Right ventricle myocardium superior (tissue), 1 donor: ENCODE measurements around the gene MGMT. TPM values are rescaled to one million over a fixed set of nuclear protein-coding genes. Genes with fewer than 3 reads are reported as not detected.

Source experiments
- ATAC-seq: fragments of 200-7000 bp; cut with Tn5 transposase; one replicate; pipeline ENCODE4 v1.9.1; 2020; ENCODE audit warnings: mild to moderate bottlenecking; ENCODE audit not compliant: poor library complexity
- DNase-seq: peaks from one replicate; pipeline ENCODE4 v3.0.0-alpha.2; 2020
- intact Hi-C: fragments of 100-400 bp; cut with DNase I; formaldehyde crosslinking; loops from one replicate; pipeline ENCODE4 v1.11.2; 2022
- total RNA-seq: library from RNA; stranded (reverse); fragmentation: NEBNext Ultra II Directional; extraction: Animal tissue kit (Norgen Biotek cat#: 25700); gene quantifications from one replicate; pipeline ENCODE4 v1.2.1, GENCODE V29; 2021
- donor health status: DM: no; HTN: yes; CAD: no; lungs with severe emphysema.

The MGMT gene
- total RNA-seq, 1 donor from 2014 or later = 16.6 TPM

DNA sequence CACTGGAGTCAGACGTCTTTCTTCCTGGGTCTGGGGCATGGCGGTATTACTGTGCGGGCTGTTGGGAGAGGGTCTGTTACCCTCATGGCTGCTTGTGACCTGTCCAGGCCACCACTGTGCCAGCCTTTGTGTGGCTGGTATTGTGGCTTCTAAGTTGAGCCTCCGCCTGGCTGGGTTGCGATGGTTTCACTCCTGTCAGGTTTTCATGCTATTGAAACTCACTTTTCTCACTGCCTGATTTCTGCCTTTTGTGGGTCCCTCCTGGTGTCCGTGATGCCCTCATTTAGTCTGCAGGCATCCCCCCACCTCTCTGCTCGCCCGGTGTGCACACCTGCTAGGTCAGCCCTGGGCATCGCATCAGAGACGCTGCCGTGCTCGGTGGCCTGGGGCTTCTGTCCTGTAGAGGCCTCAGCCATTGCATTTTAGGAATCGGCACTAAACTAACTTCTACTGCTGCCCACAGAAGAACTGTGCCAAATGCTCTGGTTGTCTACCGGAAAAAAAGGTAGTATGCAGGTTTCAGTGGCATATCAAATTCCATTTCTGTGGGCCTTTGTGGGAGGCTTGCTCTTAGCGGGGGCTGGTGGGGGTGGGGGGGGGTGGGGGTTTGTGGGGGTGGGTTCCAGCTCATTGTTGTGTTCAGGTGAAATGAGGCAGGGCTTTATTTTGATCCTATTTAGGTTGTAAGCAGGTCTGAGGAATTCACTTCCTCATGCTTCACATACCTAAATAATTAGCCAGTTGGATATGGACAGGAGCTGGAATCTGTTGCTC is 64.3 kb downstream of the MGMT start:
- intact Hi-C loops = no loop called here
- no peak for DNase-seq
- no peak for ATAC-seq

DNA sequence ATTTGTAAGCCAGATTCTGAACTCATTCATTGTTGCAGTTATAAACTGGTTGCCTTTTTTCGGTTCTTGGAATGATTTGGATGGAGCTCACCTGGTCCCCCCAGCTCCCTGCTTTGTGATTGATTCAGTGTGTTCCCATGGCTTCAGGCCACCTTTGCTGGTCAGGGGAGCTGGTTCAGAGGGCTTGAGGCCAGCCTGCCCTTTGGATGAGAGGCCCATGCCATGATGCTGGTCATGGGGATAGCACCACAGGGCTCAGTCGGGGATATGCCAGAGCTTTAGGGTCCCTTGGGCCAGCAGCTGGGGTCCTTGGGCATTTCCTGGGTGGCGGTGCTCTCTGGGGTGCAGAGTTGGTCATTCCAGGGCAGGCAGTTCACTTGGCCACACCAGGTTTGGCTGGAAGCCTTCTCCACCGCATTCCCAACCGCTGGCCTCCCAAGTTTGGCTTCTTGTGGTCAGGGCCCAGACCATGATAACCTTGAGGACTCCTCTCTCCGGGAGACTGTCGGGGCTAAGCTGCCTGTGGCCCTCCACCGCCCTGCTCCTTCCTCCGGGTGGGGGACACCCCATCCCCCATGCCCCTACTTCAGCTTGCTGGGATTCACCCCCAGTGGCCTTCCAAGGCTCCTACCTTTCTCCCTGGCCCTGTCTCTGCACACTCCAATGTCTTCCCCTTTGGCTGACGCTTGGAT is 65.1 kb downstream of the MGMT start:
- no peak for DNase-seq
- ATAC-seq = no peak
- intact Hi-C loops = no loop called here

DNA sequence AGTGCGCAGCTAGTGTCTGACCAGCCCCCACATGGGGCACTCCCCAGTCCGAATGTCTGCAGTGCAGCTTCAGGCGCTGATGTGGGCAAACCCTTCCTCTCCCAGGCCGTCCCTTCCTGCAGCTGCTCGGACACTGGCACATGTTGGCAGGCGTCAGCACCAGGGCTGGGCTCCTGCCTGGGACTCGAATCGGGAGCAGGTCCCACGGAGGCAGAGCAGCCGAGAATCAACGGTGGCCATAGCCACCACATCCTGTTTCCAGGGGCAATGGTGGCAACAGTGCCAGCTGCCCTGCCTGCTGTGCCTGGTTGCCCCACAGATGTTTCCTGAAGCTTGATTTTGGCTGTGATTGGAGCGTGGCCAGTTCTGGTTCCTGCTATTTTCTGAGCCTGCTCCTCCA is 65.8 kb downstream of the MGMT start:
- DNase-seq (no peak), ATAC-seq (no peak)
- intact Hi-C loops = no loop called here

DNA sequence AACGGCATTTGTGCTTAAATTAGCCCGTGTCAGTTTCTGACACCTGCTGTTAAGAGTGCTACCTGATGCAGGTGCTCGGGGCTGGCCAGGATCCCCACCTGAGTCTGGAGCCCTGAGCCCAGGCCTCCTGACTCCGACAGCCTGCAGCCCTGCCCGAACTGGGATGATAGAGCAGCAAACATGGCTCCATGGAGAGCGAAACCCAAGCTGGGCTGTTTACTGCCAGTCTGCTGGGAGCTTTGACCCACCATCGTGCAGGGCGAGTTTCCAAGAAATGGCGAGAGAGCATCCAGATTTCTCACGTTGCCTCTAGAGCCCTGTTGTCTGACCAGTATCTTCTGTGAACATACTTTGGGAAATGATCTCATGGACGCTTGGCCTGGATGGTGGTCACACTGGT is 66.2 kb downstream of the MGMT start:
- no peak for DNase-seq
- ATAC-seq = no peak
- intact Hi-C loops = no loop called here

DNA sequence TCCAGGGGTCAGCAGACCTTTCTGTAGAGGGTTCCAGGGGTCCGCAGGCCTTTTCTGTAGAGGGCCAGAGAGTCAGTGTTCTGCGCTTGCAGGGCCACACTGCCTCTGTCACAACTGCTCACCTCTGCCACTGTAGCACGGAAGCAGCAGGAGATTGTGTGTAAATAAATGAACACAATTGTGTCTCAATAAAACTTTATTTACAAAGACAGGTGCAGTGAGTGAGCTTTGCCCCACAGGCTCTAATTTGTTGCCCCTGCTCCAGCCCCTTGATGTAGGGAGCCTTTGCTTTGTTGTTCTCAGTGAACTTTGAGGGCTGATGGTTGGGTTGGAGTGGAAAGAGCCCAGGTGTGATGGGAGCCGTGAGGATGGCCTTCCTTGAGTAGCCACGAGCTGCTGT is 67.8 kb downstream of the MGMT start:
- intact Hi-C loops = no loop called here
- no peak for ATAC-seq
- no peak for DNase-seq

DNA sequence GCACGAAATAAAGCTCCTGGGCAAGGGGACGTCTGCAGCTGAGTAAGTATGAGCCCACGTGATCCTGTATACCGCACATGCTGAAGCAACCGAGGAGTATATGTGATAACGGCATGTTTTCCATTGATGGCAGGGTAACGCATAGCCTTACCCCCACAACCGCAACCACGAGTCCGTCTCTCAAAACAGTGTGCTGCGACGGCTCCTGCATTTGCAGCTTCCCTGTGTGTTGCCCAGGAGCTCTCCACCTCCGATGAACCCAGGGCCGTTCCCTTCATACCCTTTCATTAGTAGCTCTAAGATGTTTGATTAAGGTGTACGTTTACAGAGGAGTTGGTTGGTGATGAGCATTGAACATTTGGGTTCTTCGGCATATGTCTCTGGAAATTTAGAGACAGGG is 69.3 kb downstream of the MGMT start:
- intact Hi-C loops = no loop called here
- ATAC-seq = no peak
- no peak for DNase-seq

DNA sequence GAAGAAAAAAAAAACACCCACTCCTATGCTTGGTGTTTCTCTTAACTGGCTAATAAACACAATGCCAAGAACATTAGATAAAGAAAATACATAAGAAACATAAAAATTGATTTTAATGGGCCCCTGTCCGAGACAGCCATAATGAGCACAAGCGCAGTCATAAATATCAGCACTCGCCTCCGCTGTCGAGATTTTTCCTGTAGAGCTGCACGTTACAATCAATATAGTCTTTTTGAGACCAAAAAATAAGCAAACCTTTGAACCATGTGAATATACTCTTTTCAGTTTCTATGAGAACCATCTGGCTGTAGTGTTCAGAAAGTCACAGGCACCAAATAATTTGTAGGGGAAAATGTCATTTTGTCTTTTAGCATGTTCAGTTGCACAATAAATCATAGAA is 70.1 kb downstream of the MGMT start:
- intact Hi-C loops = no loop called here
- no peak for ATAC-seq
- DNase-seq = no peak

DNA sequence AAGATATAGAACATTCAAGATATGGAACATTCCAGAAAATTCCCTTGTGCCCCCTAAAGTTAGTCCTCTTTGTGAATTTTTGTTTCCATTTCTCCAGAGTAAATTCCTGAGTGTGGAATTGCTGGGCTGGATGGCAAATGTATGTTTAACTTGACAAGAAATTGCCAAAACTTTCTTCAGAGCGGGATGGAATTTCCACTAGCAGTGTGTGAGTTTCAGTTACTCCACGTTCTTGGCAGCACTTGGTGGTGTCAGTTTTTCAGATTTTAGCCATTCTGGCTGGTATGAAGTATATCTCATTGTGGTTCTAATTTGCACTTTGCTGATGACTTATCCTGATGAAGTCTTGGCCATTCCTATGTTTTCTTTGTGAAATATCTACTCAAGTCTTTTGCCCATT is 71.2 kb downstream of the MGMT start:
- intact Hi-C loops = no loop called here
- ATAC-seq (no peak), DNase-seq (no peak)

DNA sequence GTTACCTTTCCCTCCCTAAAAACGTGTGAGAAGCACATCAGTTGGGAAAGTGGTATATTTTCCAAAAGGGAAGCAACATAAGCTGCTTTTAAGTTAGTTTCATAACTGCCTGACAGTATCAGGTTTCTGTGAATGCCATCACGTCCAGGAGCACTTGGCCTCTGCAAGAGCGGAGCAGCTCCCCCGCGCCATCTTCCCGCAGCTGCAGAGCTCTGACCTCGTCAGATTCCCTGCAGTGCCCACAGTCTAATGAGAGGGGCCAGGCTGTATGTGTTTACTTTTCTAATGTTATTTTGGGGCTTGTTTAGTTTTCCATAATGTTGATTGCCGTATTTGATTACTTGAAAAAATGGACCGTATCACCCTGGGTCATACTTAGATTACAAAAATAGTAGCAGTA is 74.2 kb downstream of the MGMT start:
- intact Hi-C loops = no loop called here
- DNase-seq (no peak), ATAC-seq (no peak)

DNA sequence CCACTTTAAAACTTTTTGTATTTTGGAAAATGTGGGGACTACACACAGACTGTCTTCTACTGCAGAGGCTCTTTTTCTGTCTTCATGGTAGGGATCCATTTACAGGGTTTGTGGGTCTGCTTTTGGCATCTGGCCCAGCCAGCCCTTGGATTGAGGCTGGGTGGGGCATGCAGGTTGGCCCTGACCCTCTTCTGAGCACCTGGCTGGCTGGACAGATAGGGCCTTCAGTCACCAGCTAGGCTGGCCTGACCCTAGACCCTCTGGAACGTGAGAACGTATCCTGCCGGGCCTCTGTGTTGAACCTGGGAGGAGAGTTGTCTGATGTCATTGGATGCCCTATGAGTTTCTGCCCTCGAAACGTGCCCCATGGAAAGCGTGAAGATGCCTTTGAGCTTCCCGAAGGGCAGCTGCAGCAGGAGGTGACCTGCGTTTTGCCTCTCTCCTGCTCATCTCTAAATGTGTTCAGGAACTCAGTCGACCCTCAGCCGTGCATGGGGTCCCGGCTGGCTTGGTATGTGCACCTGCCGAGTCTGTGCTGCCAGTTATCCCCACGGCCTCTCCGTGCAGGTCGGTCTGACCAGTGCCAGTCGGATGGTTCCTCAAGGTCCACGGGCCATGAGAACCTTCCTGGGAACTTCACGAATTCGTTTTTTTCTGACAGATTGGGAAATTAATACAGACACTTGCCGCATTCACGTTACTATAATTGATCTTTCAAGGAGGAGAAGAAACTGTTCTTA is 74.9 kb downstream of the MGMT start:
- no peak for DNase-seq
- no peak for ATAC-seq
- intact Hi-C loops = no loop called here

DNA sequence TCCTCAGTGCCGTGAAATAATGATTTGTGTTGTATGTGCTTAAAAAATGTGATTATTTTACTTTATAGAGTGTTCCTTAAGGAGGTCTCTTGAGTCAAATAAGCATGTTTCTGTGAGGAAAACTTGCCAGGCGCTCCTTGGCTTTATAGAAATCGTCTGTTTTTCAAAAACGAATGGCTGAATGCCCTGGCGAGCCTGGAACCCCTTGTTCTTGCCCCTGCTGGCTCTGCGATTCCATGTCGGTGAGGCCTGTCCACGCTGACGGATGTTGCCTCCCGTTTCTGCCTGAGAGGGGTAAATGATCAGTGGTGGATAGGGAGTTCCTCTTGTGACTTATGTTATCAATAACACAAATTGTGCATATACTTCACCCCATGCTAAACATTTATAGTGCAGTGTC is 75.5 kb downstream of the MGMT start:
- ATAC-seq (no peak), DNase-seq (no peak)
- intact Hi-C loops = no loop called here

DNA sequence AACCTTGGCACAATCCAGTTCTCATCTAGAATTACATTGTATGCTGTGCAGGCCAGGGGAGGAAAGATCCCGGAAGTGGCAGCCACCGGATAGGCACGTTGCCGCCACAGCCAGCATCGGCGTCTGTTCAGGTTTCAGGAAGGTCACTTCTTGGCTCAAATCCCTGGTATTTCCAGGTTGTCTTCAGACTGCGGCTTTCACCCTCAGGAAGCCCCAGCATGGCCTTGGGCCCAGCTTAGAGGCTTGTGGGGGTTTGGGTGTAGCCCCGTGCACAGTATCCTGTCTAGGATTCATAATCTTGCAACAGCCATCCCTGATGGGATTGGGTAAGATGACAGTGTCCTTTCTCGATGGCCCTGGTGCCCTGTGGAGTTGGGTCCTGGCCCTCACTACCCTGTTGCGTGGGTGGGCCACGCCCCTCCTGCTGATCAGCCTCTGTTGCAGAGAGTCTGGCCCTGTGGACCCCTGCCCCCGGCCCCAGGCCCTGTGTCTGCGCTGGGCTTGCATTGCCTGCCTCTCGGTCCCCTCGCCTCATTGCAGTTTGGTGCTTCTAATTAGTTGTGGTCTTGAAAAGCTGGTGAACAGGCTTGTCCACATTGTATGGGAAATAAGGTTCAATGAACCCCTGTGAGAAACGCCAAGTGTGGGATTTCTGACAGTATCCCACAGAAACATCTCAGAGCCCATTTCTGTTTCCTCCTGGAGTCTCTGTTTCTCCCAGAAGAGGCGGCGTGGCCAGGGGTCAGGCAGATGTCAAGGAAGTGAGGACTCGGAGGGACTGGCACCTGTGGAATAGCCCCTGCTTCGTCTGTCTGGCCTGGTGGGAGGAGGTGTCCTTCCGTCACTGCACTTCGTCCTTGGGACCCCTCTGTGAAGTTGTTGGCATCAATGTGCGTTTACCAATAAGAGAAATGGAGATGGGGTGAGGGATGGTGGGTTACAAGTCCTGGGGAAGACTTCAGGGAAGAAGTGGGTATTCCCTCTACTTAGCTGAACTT is 77.5 kb downstream of the MGMT start:
- intact Hi-C loops = no loop called here
- peak; percentile 25 for ATAC-seq
- DNase-seq = no peak

DNA sequence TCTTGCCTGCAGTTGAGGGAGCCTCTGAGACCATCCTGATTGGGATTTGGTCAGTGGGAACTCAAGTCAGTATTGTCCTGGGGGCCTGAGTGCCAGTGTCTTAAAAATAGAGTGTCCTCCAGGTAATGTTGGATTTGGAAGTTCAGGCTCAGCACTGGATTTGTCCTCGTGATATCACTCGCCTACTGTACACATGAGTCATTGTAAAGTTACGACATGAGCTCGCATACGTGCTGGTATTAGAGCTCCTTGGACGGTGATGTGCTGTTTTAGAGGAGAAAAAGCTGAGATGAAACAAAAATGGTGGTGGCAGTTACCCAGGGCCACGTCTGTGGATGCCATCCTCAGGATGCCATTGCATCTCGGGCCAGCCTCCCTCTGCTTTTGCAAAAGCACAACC is 78.2 kb downstream of the MGMT start:
- ATAC-seq = no peak
- intact Hi-C loops = no loop called here
- no peak for DNase-seq

DNA sequence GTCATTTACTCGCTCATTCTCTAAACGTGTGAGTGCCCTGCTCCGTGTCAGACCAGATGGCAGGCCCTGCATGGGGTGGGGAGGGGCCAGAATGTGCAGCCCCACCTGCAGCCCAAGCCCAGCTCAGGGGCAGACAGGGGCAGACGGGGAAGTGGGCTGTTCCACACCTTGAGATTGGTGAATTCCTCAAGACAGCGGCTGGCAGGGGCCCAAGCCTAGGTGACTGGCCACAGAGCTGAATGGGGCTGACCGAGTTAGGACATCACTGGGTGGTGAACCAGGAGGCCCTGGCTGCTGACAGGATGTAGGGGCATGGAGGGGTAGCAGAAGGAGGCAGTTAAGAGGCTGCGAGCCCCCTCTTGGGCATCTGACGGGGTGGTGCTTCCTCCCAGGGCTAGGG is 79.1 kb downstream of the MGMT start:
- ATAC-seq (no peak), DNase-seq (no peak)
- intact Hi-C loops = no loop called here

DNA sequence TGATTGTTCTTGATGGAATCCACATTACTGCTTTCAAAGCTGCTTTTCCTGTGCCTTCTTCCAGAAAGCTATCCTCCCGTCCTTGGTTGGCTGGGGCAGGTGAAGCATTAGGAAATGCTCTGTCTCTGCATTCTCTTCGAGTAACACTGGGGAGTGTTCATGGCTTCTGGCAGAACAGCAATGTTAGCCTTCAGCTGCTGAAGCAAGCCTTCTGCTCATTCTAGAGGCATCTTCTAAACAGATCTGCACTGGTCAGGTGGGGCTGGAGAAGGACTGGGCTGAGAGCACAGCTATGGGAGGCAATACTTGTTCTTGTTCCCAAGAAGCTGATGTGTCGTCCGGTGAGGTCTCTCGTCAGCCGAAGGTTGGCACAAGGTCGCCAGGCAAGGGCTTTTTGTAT is 80.6 kb downstream of the MGMT start:
- ATAC-seq = no peak
- intact Hi-C loops = no loop called here
- no peak for DNase-seq

DNA sequence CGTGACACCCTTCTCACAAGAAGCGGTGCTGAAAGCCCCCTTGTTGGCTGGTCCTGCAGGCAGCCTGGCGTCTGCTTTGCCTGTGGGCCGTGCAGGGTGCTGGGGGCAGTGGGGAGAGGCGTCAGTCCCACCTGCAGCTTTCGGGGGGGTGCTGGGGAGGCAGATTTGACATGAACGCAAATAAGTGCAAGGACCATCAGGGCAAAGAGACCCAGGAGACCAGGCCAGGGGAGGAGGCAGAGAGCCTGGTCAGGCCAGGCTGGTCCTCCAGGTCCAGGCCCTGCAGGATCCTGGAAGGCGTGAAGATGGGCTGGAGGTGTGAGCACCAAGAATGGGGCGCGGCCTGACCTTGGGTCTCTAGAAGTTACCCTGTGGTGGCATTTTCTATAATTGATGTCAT is 81.6 kb downstream of the MGMT start:
- DNase-seq (no peak), ATAC-seq (no peak)
- intact Hi-C loops = no loop called here

DNA sequence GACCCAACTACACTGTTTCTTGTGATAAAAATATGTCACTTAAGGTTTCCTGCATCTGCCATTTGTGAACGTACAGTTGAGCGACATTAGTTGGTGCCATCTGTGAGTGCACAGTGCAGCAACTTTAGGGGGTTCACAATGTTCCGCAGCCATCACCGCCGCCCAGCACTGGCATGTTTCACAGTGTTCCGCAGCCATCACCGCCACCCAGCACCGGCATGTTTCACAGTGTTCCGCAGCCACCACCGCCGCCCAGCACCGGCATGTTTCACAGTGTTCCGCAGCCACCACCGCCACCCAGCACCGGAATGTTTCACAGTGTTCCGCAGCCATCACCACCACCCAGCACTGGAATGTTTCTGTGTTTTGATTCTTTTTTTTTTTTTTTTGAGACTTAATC is 83.0 kb downstream of the MGMT start:
- DNase-seq = no peak
- intact Hi-C loops = no loop called here
- ATAC-seq = no peak

DNA sequence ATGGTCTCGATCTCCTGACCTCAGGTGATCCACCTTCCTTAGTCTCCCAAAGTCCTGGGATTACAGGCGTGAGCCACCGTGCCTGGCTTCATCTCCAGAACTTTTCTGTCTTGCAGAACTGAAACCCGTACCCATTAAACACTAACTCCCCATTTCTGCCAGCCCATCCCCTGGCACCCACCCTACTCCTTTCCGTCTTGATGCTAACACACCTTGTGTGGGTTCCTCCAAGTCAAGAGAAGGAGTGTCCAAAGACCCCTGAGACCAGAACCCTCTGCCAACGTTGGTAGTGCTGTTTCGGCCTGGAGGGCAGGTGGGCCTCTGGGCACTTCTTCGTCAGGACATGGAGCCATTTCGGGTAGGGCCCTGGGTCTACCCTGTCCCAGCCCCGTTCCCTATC is 83.6 kb downstream of the MGMT start:
- intact Hi-C loops = no loop called here
- no peak for ATAC-seq
- DNase-seq = no peak

DNA sequence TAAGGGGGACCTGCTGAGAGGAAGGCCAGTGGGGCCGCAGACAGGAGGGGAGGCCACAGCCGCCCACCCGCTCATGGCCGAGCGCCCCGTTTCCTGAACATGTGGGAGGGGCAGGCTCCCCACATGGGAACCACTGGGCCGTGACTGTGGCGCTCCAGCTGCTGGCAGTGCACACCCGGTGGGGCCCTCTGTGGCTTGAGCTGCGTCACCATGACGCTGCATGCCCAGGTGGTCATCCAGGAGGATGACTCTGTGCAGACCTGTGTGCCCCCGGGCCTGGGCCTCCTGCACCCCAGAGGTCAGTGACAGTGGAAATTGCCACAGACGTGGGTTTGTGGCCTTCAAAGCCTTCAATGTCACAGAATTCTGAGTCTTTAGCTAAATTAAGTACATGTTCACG is 85.1 kb downstream of the MGMT start:
- no peak for ATAC-seq
- intact Hi-C loops = no loop called here
- DNase-seq = no peak
